Measurements from ENCODE around the gene FCN2.

- no peak for TF ChIP-seq CTCF (IDR thresholded peaks at IDR 0.05)
- no peak for TF ChIP-seq ZFX (IDR thresholded peaks at IDR 0.05; ENCODE audit: borderline replicate concordance)
Measured at GRCh38 chr9:134838651-134839454, 41.8 kb upstream of the FCN2 start.
